HL-60 (cell line): ENCODE results near the gene TRABD2B.

ENCODE experiments used
- DNase-seq, 2 experiments: peaks; one replicate each; pipeline ENCODE4 v3.0.0-alpha.2; 2010 to 2020; ENCODE audit warnings: low read depth in 1 of 2, low spot score in 1 of 2
- H3K27ac ChIP-seq: fragments of 250-450 bp; sonication (Bioruptor Pico); replicated peaks from 2 replicates; pipeline ENCODE4 v1.5.1; 2020; ENCODE audit warnings: mild to moderate bottlenecking, moderate library complexity
- H3K27me3 ChIP-seq: fragments of 250-450 bp; sonication (Bioruptor Pico); 2 replicates; pipeline ENCODE4 v1.5.1; 2021; ENCODE audit warnings: mild to moderate bottlenecking, moderate library complexity; ENCODE audit not compliant: insufficient read depth, poor library complexity, severe bottlenecking
- H3K4me3 ChIP-seq: replicated peaks from 2 replicates; pipeline ENCODE4 v1.5.1; 2011; ENCODE audit warnings: mild to moderate bottlenecking, control low read depth, low read length; ENCODE audit not compliant: insufficient read depth
- GABPA ChIP-seq: IDR thresholded peaks from 2 replicates; pipeline ENCODE4 v1.6.1; 2012; ENCODE audit warnings: low read depth
- POLR2AphosphoS5 ChIP-seq: IDR thresholded peaks from 2 replicates; pipeline ENCODE4 v1.6.1; 2012; ENCODE audit warnings: low read depth
- SPI1 ChIP-seq: IDR thresholded peaks from 2 replicates; pipeline ENCODE4 v1.6.1; 2012; ENCODE audit warnings: low read depth, mild to moderate bottlenecking, borderline replicate concordance
- TF ChIP-seq, protein P1 (sequence below): IDR thresholded peaks from 2 replicates; pipeline ENCODE4 v1.6.1; 2012; ENCODE audit warnings: low read depth; ENCODE audit not compliant: insufficient replicate concordance
- TF ChIP-seq, protein P2 (sequence below): IDR thresholded peaks from one replicate; pipeline ENCODE4 v1.5.1; 2011; ENCODE audit warnings: low read length, control low read depth, inconsistent platforms; ENCODE audit not compliant: insufficient read depth

Gene TRABD2B

DNA sequence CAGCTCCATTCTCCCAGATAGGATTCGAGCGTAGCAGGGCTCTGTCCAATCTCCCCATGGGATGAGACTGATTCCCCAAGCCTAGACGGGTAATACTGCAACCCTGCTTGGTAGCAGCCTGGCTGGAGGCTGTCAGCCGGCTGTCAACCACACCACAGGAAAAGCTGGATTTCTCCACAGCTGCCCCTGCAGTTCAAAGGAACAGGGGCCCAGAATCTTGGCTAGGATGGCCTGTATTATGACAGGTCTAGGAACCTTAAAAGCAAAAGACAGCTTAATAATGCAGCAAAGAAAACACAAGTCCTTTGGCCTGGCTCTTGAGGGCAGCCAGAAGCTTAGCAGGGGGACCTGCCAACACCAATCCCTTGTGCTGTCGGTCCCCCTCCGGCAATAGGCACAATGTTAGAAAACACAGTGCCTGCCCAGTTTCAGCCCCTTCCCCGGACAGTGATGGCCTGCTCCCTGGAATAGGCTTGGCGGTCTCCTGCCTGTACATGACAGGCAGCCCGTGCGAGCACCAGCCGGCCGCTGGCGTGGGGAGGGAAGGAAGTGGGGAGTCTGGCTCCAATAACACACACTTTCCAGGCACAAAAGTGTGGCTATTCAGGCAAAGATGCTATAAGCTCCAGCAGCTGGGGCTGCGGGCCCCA lies 90.5 kb downstream of the TRABD2B start:
- no peak for DNase-seq
- Histone ChIP-seq H3K27ac (no peak overlapping the region), H3K27me3 (peaks cover 2% of the 10 kb centered on the region), H3K4me3 (no peak overlapping the region)
- TF ChIP-seq, protein P1, sequence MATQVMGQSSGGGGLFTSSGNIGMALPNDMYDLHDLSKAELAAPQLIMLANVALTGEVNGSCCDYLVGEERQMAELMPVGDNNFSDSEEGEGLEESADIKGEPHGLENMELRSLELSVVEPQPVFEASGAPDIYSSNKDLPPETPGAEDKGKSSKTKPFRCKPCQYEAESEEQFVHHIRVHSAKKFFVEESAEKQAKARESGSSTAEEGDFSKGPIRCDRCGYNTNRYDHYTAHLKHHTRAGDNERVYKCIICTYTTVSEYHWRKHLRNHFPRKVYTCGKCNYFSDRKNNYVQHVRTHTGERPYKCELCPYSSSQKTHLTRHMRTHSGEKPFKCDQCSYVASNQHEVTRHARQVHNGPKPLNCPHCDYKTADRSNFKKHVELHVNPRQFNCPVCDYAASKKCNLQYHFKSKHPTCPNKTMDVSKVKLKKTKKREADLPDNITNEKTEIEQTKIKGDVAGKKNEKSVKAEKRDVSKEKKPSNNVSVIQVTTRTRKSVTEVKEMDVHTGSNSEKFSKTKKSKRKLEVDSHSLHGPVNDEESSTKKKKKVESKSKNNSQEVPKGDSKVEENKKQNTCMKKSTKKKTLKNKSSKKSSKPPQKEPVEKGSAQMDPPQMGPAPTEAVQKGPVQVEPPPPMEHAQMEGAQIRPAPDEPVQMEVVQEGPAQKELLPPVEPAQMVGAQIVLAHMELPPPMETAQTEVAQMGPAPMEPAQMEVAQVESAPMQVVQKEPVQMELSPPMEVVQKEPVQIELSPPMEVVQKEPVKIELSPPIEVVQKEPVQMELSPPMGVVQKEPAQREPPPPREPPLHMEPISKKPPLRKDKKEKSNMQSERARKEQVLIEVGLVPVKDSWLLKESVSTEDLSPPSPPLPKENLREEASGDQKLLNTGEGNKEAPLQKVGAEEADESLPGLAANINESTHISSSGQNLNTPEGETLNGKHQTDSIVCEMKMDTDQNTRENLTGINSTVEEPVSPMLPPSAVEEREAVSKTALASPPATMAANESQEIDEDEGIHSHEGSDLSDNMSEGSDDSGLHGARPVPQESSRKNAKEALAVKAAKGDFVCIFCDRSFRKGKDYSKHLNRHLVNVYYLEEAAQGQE, result no peak
- no peak for TF ChIP-seq GABPA
- no peak for TF ChIP-seq POLR2AphosphoS5
- no peak for TF ChIP-seq SPI1
- TF ChIP-seq, protein P2, sequence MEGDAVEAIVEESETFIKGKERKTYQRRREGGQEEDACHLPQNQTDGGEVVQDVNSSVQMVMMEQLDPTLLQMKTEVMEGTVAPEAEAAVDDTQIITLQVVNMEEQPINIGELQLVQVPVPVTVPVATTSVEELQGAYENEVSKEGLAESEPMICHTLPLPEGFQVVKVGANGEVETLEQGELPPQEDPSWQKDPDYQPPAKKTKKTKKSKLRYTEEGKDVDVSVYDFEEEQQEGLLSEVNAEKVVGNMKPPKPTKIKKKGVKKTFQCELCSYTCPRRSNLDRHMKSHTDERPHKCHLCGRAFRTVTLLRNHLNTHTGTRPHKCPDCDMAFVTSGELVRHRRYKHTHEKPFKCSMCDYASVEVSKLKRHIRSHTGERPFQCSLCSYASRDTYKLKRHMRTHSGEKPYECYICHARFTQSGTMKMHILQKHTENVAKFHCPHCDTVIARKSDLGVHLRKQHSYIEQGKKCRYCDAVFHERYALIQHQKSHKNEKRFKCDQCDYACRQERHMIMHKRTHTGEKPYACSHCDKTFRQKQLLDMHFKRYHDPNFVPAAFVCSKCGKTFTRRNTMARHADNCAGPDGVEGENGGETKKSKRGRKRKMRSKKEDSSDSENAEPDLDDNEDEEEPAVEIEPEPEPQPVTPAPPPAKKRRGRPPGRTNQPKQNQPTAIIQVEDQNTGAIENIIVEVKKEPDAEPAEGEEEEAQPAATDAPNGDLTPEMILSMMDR, result no peak

DNA sequence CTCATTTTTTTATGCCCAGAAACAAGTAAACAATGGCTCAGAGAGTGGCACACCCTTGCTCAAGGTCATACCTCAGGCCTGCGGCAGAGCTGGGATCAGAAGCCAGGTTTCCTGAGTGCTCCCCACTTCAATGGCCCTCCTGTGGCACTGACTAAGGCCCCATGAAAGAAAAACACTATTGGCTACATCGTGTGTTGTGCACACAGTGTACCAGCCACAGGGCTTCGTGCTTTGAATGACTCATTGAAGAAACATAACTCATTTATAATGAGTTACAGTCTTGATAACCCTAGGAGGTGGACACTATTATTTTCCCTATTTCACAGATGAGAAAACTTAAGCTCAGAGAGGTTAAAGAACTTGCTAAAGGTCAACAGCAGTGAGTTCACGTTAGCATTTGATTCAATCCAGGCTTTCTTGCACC lies 91.2 kb downstream of the TRABD2B start:
- Histone ChIP-seq H3K4me3 (no peak overlapping the region), H3K27ac (no peak overlapping the region), H3K27me3 (peaks cover 2% of the 10 kb centered on the region)
- TF ChIP-seq GABPA, result no peak
- TF ChIP-seq, protein P1, result no peak
- no peak for TF ChIP-seq POLR2AphosphoS5
- TF ChIP-seq SPI1, result no peak
- TF ChIP-seq, protein P2, result no peak
- no peak for DNase-seq

DNA sequence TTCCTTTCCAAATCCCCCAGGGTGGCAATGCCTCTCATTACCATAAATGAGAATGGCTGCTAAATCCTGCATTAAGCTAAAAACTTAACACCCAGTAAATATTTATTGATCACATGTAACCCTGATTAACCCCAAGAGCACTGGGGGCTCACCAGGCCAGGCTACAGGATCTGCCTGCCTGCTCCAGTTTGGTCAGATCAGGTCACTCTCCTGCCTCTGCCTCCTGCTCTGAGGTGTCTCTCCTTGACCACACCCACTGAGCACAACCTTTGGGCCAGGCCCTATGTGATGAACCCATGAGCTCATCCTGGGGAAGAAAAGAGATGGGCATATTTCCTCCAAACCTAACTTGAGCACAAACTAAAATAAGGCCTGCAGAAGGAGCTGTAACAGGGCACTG lies 93.5 kb downstream of the TRABD2B start:
- TF ChIP-seq, protein P2, result no peak
- TF ChIP-seq POLR2AphosphoS5, result no peak
- no peak for TF ChIP-seq GABPA
- TF ChIP-seq SPI1, result no peak
- TF ChIP-seq, protein P1, result no peak
- Histone ChIP-seq H3K27ac (no peak overlapping the region), H3K4me3 (no peak overlapping the region), H3K27me3 (peaks cover 2% of the 10 kb centered on the region)
- no peak for DNase-seq
